GDM1 (cell line): ENCODE measurements around the gene RAB40C.

Experiments used
- DNase-seq: peaks from one replicate; lab custom pipeline; 2025; lab: John Stamatoyannopoulos, UW

Gene RAB40C

DNA sequence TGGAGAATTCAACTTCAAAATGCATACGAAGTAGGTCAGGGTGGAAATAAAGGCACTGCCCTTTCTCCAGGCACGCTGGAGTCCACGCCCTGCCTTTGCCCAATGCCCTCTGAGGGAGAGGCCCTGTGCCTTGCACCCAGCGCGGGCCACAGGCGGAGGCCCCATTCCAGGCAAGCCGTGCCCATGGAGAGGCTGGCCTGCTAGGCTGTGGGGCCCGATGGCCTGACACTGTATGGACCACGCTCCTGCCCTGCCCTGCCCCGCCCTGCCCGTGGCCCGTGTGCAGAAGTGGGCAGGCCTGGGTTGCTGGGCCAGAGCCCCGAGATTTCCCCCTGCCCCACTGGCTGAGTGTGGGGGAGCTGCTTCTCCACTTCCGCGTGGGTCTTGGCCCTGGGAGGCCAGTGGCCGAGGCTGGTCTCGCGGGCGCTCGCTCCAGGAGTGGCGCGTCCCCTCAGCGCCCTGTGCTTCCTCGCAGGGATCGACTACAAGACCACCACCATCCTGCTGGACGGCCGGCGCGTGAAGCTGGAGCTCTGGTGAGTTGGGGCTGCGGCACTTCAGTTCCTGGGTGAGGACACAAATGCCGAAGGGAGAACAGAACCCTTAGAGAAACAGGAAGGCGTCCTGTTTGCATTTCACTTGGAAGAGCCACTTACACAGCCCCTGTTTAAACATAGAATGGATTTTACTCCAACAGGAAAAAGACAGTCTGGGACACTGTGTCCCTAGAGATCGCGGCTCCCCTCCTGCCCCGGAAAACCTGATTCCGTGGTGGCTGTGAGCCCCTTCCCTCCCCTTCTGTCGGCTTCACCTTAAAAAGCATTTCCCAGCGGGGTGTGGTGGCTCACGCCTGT, 27.1 kb downstream of the RAB40C start:
- no peak for DNase-seq

DNA sequence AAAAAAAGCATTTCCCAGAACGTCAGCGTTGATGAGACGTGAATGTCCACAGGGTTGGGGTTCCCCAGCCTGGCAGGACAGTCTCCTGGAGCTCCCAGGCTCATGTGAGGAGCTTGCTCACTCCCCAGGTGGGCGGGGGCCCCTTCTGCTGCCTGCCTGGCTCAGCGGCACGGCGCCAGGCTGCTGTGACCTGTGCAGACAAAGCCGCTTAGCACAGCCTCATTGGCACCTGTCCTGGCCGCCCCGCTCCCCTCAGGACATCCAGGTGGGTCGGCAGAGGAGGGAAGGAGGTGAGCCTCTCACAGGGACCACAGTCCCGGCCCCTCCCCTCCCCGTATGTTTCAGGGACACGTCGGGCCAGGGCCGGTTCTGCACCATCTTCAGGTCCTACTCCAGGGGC, 28.0 kb downstream of the RAB40C start:
- DNase-seq = no peak

DNA sequence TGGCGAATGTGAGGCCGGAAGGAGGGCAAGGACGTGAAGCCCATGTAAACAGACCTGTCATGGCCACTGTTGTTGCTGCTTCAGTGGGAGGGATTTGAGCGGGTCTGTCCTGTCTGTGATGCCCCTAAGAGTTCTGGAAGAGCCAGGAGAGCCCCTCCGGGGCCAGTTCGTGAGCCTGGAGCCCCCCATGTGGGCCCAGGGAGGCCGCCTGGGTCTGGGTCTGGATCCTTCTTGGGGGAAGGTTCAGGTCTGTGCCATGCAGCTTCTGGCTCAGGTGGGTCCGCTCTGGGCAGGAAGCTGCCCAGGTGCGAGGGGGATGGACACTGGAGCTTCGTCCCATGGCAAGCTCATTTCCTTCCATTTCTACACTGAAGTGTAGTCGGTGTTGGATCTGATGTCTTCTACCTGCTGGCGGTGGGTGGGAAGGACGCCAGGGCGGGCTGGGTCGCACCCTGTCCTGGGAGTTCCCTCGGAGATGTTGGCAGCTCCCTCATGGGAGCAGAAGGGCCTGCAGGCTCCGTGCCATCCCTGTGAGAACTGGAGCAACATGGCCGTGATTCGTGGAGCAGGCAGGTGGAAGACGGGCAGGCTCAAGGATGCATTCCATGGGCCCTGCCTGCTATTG, 29.7 kb downstream of the RAB40C start:
- no peak for DNase-seq

DNA sequence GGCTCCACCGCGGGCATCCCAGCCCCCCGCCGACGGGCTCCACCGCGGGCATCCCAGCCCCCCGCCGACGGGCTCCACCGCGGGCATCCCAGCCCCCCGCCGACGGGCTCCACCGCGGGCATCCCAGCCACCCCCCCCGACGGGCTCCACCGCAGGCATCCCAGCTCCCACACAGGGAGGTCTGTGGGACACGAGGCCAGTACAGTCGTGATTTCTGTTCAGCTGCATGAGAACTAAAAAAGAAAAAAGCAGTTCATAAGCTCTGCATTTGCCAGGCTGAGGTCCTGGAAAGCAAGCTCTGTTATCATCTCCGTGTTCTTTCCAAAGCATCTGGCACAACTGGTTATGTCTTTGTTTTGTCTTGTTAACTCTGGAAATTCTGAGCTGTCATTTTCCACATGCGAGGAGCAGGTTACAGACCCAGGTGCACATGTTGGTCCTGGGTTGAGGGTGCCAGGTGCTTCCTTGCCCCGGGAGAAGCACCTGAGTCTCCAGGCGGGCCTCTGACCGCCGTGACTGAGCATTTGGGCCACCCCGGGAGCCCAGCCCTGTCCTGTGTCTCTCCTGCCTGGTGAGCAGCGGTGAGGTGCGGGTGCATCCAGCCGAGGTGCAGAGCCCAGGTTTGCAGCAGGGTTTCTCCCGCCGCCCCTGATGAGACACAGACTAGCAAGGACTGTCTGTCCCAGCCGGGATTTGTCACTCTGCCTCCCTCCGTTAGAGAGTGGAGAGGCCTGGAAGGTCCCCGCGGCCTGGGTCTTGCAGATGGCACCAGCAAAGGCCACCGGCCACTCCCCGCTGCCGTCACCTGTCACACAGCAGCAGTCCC, 31.0 kb downstream of the RAB40C start:
- DNase-seq = no peak

DNA sequence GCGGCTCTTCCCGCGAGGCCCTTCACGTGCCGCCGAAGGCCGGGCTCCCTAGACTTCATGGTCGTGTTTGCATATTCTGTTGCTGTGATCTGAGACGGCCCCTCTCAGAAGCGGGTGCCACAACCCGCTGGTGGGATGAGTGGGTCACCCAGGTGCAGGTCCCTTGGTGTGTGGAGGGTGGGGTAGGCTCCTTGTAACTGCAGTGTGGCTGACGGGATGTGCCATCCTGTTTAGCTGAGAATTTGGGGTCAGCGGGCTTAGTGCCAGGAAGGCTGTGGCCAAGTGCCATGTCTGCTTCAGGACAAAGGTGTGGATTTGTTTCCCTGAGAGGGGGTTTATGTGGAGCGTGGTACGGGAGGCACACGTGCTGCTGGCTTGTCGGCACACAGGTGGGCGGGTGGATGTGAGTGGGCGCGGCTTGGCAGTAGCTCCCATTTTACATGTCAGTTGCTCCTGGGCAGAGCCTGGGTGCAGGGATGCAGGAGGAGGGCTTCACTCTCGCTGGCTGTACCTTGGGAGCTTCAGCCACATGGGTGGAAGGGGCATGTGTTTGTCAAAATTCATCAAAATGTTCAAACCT, 31.8 kb downstream of the RAB40C start:
- no peak for DNase-seq

DNA sequence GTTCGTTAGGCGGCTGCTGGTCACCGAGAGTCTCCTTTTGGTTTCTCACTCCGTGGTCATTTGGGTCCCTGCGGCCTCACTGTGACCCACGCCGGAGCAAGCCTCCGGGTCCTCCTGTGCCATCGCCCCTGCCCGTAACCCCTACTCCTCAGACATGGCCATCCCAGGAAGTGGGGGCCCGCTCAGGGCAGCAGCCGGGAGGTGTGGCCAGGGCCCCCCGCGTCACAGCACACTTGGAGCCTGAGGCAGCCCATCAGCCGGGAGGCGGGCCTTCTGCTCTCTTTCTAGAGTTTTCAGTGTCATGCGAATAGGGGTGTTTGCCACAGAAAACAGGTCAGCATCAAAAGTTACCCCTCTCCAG, 33.0 kb downstream of the RAB40C start:
- no peak for DNase-seq

DNA sequence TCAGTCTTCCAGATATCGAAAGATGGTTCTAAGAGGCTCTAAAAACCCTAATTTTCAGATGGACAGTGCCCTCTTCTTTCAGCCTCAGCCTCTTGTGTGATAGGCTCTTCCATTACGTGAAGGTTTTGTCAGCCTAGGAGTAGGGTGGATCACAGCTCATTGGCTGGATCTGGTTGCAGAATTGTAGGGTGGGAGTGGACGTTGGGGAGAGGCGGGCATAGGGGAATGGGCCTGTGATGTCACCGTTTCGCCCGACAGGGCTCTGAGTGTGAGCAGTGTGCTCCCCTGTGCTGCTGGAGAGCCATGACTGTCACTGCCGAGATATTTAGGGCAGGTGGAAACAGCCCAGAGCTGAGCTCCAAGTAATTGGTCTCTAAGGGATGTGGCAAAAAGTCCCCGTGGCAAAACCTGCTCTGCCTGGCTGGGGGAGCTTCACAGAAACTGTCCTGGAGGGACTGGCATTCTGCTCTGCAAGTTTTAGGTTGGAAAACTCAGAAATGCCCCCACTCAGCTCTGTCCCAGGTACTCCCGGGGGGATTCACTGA, 34.7 kb downstream of the RAB40C start:
- no peak for DNase-seq

DNA sequence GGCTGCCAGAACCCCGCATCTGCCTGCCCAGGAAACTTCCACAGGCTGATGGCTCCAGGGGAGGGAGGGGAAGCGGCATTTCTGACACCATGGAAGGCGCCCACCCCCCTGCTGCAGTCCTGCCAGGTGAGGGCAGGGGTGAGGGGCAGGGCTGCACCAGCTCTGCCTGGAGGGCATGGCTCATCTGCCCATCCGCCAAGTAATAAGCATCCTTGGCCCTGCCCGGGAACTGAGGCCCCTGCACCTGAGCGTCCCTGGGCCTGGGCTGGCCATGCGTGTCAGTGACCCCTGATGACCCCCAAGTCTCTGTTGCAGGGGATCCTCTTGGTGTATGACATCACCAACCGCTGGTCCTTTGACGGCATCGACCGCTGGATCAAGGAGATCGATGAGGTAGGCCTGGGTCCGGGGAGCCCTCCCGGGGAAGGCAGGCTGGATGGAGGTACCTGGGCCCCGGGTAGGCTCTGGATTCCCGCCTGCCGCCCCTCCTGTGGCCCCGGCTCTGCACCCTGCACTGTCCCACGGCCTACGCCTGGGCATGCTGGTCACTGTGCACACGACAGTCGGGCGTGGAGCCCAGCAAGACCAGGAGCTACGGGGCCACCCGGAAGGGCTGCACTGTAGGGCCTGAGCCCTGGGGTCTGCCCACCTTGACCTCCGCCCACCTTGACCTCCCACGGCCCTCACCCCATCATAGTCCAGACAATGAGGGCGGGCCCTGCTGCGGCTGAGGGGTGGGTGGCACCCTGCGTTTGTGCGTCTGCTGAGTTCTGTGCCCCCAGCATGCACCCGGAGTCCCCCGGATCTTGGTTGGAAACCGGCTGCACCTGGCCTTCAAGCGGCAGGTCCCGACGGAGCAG, 35.5 kb downstream of the RAB40C start:
- DNase-seq = no peak

DNA sequence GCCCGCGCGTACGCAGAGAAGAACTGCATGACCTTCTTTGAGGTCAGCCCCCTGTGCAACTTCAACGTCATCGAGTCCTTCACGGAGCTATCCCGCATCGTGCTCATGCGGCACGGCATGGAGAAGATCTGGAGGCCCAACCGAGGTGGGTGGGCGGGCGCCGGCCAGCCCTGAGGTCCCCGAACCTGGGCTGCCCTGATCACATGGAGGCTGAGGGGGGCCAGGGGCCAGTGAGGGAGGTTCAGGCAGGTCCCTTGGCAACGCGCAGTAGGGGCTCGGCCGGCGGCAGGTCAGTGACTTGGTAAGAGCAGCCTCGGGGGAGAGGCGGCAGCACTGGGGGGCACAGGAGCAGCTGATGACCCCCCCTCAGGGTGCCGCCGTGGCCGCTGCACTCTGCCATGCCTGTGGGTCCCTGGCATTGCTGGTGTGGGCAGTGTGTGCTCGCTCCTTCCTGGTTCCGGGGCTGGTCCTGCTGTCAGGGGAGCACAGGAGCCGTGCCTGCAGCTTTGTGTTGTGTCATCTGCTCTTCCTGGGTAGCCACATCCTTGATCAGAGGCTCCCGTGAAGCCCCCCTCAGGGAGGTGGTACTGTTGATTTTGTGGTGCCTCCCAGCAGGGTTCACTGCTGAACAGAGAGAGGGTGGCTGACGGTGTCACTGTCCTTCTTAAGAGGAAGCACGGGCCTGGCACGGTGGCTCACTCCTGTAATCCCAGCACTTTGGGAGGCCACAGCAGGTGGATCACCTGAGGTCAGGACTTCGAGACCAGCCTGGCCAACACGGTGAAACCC, 36.3 kb downstream of the RAB40C start:
- no peak for DNase-seq

DNA sequence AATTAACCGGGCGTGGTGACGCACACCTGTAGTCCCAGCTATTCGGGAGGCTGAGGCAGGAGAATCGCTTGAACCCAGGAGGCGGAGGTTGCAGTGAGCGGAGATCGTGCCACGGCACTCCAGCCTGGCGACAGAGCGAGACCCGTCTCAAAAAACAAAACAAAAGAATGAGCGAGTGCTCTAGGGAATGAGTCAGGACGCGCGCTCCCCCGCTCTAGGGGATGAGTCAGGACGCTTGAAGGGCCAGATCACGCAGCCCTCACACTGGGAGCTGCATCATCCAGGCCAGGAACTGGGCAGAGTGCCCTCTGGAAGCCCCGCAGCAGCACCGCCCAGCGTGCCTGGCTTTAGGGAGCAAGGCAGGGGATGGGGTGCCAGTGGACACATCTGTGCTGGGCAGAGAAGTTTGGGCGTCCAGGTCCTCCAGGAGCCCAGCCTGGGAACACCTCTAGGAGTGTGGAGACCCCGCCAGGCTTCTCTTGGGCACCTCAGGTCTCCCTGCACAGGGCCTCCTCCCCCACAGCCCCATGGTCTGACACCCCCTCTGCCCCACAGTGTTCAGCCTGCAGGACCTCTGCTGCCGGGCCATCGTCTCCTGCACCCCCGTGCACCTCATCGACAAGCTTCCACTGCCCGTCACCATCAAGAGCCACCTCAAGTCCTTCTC, 37.1 kb downstream of the RAB40C start:
- DNase-seq = no peak

DNA sequence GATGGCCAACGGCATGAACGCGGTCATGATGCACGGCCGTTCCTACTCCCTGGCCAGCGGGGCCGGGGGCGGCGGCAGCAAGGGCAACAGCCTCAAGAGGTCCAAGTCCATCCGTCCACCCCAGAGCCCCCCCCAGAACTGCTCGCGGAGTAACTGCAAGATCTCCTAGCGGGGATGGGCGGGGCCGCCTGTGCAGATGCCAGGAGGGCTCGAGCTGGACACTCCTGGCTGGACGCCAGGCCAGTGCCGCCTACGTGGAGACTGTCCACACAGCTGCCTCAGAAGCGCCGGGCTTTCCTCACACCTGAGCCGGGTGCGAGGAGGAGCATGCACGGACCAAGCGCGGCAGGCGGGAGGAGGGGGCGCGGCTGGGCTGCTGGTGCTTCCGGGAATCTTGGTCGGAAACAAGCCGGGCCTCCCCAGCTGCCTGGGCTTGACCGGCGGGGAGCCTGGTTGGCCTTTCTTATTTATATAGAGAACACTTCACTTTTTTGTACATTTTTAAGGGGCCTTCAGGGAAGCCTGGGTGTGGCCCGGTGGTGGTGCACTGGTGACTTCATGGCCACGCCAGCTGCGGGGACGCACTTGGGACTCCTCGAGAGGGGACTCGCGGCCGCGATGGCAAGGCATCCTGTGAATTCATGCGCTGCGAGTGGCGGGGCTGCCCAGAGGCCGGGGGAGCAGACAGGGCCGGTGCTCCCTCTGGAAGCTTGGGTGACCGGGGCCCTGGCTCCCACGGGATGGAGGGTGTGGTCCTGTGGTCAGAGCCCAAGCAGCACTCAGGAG, 37.8 kb downstream of the RAB40C start:
- DNase-seq = no peak

DNA sequence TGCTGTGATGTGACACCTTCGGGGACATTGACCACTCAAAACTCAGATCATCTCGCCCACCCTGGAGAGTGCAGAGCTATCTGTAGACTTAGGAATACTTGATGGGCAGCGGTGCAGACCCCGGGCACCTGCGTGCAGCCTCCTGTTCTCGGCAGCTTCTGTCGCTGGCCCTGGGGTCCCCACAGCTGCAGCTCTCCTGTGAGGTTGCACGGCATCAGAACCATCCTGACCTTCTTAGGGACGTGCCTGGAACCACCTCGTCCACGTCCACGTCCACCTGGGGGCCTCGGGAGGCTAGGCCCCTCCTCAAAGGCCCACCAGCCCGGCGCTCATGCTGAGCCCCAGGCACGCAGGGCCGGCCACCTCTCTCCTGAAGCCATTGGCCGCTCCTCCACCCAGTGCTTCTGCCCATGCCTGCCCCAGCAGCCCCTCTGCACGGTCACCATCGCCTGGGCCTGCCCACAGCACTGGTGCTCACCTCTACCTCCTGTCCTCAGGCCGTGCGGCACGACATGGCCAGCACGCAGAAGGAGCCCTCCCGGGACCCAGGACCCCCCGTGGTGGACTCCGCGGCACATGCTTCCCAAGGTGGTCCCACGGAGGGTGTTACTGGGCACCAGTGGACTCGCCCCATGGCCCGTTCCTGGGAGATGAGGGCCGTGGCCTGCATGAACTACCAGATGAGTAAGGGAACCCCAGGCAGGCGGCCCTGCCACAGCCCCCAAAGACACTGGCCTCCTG, 38.6 kb downstream of the RAB40C start:
- no peak for DNase-seq

DNA sequence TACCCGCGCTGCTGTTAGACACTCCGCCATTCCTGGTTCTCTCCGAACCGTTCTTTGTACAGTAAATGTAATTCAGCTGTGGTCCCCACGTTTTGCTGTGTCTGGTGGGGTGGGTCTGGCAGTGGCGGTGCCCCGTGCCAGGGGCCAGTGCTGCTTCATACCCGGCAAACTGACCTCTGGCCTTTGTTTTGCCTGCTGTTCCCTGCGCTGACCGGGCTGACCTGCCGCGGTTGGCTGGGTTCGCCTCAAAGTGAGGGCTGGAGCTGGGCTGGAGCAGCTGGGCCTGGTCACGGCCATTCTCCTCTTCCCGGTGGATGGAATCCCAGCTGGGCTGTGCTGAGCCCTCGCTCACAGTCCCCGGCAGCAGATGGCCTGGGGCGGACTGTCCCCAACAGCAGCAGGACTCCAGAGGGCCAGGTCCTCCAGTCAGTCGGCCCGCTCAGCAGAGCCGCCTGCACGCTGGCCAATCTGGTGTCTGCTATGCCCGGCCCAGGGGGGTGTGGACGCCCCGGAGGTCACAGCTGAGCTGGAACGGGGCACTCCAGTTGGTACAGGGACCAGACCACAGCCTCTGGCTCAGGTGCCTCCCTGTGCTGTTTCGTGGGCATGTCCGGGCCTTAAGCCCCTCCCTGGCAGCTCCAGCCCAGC, 39.4 kb downstream of the RAB40C start:
- DNase-seq = no peak

DNA sequence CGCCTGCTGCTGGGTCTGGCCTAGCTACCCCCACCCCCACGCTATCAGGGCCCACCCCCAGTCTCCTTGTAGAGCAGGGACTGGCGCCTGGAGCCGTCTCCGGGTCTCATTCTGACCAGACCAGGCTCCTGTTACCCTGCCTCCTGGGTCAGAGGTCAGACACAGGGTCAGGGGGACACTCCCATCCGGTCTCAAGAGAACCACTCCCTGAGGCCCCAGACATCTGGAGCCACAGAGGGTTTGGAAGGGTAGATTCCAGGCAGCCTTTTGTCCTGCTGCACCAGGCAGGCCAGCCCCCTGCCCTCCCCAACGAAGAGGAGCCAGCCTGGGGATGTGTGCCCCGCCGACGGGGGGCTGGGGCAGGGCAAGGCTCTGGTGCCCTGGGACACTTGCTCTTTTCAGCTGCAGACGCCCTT, 40.0 kb downstream of the RAB40C start:
- DNase-seq = no peak

DNA sequence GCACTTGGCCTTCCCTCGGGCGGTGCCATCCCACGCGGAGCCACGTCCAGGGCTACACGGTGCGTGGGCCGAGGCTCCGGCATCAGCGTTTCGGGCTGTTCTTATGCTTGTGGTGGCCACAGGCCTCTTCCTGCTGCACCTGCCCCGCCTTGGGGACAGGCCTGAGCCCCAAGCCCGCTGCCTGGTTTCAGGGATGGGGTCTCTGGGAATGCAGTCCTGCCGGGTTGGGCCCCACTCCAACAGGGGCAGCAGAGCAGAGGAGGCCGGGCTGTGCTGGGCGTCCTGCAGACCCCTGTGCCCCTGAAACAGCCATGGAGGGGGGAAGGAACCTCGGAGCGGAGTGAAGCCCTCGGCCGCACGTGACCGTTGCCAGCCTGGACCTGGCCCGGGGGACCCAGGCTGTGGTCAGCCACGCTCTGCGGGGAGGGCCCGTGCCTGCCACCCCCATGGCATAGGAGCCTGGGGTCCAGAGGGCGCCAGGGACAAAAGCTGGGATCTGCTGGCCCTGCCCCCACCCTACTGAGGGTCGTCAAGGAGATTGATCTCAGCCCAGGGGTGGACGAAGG, 40.5 kb downstream of the RAB40C start:
- no peak for DNase-seq

DNA sequence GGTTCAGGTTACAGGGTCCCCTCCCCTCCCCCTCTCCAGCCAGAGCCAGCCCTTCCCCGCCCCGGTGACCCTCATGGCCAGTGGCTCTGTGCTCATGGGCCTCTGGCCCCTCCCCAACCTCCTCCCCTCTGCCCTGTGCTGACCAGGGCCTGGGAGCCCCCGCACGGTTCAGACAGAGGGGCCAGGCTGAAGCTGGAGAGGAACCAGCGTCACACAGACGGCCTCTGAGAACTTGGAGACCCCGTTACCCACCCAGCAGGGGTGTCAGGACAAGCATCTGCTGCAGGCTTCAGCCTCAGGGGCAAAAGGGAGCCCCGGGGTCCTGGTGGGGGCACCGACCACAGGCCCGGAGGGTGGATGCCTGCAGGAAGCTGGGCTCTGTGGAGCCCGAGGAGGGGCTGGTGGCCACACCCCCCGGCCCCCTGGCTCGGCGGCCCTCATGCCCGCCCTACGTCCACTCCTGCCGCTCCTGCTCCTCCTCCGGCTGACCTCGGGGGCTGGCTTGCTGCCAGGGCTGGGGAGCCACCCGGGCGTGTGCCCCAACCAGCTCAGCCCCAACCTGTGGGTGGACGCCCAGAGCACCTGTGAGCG, 41.0 kb downstream of the RAB40C start, which contains the start of gene WFIKKN1:
TSS of gene WFIKKN1 (plus strand) at position 171 of the 591 bp plus-strand sequence. CDS start at position 440, 269 bp downstream.
- DNase-seq = no peak

DNA sequence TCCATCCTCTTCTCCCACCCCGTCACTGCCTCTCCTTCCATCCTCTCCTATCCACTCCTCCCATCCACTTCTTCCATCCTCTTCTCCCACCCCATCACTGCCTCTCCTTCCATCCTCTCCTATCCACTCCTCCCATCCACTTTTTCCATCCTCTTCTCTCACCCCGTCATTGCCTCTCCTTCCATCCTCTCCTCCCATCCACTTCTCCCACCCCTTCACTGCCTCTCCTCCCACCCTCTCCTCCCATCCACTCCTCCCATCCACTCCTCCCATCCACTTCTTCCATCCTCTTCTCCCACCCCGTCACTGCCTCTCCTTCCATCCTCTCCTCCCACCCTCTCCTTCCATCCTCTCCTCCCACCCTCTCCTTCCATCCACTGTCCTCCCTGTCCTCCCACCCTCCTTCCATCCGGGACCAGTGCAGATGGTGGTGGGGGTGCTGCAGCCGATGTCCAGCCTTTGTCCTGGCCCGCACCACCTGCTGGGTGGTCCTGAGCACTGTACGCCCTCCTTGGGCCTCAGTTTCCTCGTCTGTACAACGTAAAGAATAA, 42.0 kb downstream of the RAB40C start:
- no peak for DNase-seq
